ENCODE data around the gene WBP2. TPM values are rescaled to one million over a fixed set of nuclear protein-coding genes. Genes with fewer than 3 reads are reported as not detected.

WBP2 gene
- total and polyA plus RNA-seq, 2 of the 13 experiments (the other 11 are each of a cell fraction or from before 2014, with no cell fraction given): 29.2 to 29.5 TPM

DNA sequence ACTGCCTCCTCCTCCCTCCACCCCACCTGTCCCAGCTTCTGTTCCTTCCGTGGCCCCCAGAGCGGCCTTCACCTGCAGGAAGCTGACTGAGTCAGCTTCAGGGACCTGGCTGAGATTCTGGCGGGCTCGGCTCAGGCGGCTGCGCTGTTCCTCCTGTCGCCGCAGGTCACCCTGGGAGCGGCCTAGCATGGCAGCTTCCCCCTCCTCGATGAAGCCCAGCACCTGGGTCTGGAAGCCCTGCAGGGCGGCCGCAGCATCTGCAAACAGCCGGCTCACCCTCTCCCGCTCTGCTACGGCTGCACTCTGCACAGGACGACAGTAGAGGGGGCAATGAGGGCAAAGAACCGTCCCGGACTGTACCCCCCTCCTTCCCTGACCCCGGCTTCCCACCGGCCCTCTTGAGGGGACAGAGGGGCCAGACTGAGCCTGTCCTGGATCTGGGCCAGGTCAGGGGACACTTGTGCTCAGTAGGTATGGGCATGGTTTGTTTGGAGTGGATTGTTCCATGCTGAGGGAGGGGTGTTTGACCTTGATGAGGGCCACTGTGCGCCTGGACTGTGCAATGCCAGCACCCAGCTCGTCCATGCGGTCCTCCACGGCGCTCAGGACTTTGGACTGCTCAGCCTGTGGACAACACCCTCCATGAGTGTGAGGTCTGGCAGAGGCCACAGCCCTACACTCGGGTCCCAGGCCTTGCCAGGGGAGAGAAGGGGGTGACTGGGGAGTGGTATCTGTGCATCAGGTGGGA lies 21.2 kb upstream of the WBP2 start (continued):
- TF ChIP-seq, protein P1, sequence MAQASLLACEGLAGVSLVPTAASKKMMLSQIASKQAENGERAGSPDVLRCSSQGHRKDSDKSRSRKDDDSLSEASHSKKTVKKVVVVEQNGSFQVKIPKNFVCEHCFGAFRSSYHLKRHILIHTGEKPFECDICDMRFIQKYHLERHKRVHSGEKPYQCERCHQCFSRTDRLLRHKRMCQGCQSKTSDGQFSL (CRISPR knock-in tag; IDR thresholded peaks at IDR 0.05): peak; percentile 84
- peak; percentile 85; the same call in 1 of the 2 replicates for TF ChIP-seq TRAFD1 (CRISPR knock-in tag; IDR thresholded peaks at IDR 0.05; ENCODE audit: borderline replicate concordance)
- TF ChIP-seq, protein P2, sequence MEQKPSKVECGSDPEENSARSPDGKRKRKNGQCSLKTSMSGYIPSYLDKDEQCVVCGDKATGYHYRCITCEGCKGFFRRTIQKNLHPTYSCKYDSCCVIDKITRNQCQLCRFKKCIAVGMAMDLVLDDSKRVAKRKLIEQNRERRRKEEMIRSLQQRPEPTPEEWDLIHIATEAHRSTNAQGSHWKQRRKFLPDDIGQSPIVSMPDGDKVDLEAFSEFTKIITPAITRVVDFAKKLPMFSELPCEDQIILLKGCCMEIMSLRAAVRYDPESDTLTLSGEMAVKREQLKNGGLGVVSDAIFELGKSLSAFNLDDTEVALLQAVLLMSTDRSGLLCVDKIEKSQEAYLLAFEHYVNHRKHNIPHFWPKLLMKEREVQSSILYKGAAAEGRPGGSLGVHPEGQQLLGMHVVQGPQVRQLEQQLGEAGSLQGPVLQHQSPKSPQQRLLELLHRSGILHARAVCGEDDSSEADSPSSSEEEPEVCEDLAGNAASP (CRISPR knock-in tag; IDR thresholded peaks at IDR 0.05; ENCODE audit: borderline replicate concordance): peak; percentile 85
- TF ChIP-seq, protein P3, sequence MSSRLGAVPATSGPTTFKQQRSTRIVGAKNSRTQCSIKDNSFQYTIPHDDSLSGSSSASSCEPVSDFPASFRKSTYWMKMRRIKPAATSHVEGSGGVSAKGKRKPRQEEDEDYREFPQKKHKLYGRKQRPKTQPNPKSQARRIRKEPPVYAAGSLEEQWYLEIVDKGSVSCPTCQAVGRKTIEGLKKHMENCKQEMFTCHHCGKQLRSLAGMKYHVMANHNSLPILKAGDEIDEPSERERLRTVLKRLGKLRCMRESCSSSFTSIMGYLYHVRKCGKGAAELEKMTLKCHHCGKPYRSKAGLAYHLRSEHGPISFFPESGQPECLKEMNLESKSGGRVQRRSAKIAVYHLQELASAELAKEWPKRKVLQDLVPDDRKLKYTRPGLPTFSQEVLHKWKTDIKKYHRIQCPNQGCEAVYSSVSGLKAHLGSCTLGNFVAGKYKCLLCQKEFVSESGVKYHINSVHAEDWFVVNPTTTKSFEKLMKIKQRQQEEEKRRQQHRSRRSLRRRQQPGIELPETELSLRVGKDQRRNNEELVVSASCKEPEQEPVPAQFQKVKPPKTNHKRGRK (CRISPR knock-in tag; IDR thresholded peaks at IDR 0.05): no peak
- peak; percentile 57 for TF ChIP-seq ELF3 (CRISPR knock-in tag; IDR thresholded peaks at IDR 0.05)
- TF ChIP-seq DMAP1 (CRISPR knock-in tag; IDR thresholded peaks at IDR 0.05): peak; percentile 99
- TF ChIP-seq, protein P4, sequence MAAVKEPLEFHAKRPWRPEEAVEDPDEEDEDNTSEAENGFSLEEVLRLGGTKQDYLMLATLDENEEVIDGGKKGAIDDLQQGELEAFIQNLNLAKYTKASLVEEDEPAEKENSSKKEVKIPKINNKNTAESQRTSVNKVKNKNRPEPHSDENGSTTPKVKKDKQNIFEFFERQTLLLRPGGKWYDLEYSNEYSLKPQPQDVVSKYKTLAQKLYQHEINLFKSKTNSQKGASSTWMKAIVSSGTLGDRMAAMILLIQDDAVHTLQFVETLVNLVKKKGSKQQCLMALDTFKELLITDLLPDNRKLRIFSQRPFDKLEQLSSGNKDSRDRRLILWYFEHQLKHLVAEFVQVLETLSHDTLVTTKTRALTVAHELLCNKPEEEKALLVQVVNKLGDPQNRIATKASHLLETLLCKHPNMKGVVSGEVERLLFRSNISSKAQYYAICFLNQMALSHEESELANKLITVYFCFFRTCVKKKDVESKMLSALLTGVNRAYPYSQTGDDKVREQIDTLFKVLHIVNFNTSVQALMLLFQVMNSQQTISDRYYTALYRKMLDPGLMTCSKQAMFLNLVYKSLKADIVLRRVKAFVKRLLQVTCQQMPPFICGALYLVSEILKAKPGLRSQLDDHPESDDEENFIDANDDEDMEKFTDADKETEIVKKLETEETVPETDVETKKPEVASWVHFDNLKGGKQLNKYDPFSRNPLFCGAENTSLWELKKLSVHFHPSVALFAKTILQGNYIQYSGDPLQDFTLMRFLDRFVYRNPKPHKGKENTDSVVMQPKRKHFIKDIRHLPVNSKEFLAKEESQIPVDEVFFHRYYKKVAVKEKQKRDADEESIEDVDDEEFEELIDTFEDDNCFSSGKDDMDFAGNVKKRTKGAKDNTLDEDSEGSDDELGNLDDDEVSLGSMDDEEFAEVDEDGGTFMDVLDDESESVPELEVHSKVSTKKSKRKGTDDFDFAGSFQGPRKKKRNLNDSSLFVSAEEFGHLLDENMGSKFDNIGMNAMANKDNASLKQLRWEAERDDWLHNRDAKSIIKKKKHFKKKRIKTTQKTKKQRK (IDR thresholded peaks at IDR 0.05; ENCODE audit: low read length): no peak
- no peak for TF ChIP-seq HOXA9 (CRISPR knock-in tag; IDR thresholded peaks at IDR 0.05; ENCODE audit: borderline replicate concordance)
- TF ChIP-seq HDAC6 (IDR thresholded peaks at IDR 0.05; ENCODE audit: low read depth, low read length): no peak
- TF ChIP-seq KMT2B (CRISPR knock-in tag; IDR thresholded peaks at IDR 0.05): peak; percentile 65; the same call in 1 of the 2 replicates
- TF ChIP-seq ATRX (CRISPR knock-in tag; IDR thresholded peaks at IDR 0.05; ENCODE audit: borderline replicate concordance): no peak
- TF ChIP-seq ZFP36 (IDR thresholded peaks at IDR 0.05; ENCODE audit: borderline replicate concordance, low read depth, low read length, partially characterized antibody): no peak
- TF ChIP-seq SETDB1 (CRISPR knock-in tag; IDR thresholded peaks at IDR 0.05; ENCODE audit: borderline replicate concordance): no peak

Measured in HepG2 (cell line).